ENCODE measurements around the gene RBPJ.
"Not testable (repeated sequence)": the region's sequence is repeated elsewhere in the genome, so short reads cannot be mapped to it uniquely, and the experiment has no call there.

RBPJ gene

GRCh38 chr4:26302031-26302899, 18.5 kb upstream of the RBPJ start:
- no peak for DNase-seq (ENCODE audit: low spot score)

GRCh38 chr4:26303008-26303407, 17.8 kb upstream of the RBPJ start:
- no peak for DNase-seq (ENCODE audit: low spot score)

- DNase-seq (ENCODE audit: low spot score), result no peak
These were observed 13.6 kb upstream of the RBPJ start for GRCh38 chr4:26307037-26307800.

GRCh38 chr4:26308568-26308967, 12.2 kb upstream of the RBPJ start:
- DNase-seq (ENCODE audit: low spot score), result no peak

GRCh38 chr4:26310264-26310663, 10.6 kb upstream of the RBPJ start:
- no peak for DNase-seq (ENCODE audit: low spot score)

- no peak for DNase-seq (ENCODE audit: low spot score)
These were observed 9.2 kb upstream of the RBPJ start for GRCh38 chr4:26311633-26312032.

GRCh38 chr4:26315316-26315932, 5.4 kb upstream of the RBPJ start:
- DNase-seq (ENCODE audit: low spot score), result not testable (repeated sequence)

- DNase-seq (ENCODE audit: low spot score), result no peak
These were observed 3.0 kb upstream of the RBPJ start for GRCh38 chr4:26317766-26318165.

- DNase-seq (ENCODE audit: low spot score), result peak; percentile 77
These were observed 1.3 kb upstream of the RBPJ start for GRCh38 chr4:26319467-26319948.

- no peak for DNase-seq (ENCODE audit: low spot score)
These were observed 771 bp upstream of the RBPJ start for GRCh38 chr4:26319949-26320537.

- no peak for DNase-seq (ENCODE audit: low spot score)
These were observed 783 bp downstream of the RBPJ start for GRCh38 chr4:26321373-26322221.

GRCh38 chr4:26322346-26322745, 1.5 kb downstream of the RBPJ start:
- no peak for DNase-seq (ENCODE audit: low spot score)

- DNase-seq (ENCODE audit: low spot score), result no peak
These were observed 3.0 kb downstream of the RBPJ start for GRCh38 chr4:26323821-26324220.

- DNase-seq (ENCODE audit: low spot score), result peak; percentile 17
These were observed 4.4 kb downstream of the RBPJ start for GRCh38 chr4:26325191-26325590.

- DNase-seq (ENCODE audit: low spot score), result no peak
These were observed 6.0 kb downstream of the RBPJ start for GRCh38 chr4:26326791-26327190.

GRCh38 chr4:26330186-26330787, 9.5 kb downstream of the RBPJ start:
- DNase-seq (ENCODE audit: low spot score), result peak; percentile 61

- no peak for DNase-seq (ENCODE audit: low spot score)
These were observed 10.1 kb downstream of the RBPJ start for GRCh38 chr4:26330946-26331345.

- no peak for DNase-seq (ENCODE audit: low spot score)
These were observed 10.7 kb downstream of the RBPJ start for GRCh38 chr4:26331380-26331950.

- no peak for DNase-seq (ENCODE audit: low spot score)
These were observed 13.6 kb downstream of the RBPJ start for GRCh38 chr4:26334366-26334765.

- DNase-seq (ENCODE audit: low spot score), result no peak
These were observed 16.8 kb downstream of the RBPJ start for GRCh38 chr4:26337612-26338011.
